ENCODE results near the gene MTHFD1L.

The MTHFD1L gene

DNA sequence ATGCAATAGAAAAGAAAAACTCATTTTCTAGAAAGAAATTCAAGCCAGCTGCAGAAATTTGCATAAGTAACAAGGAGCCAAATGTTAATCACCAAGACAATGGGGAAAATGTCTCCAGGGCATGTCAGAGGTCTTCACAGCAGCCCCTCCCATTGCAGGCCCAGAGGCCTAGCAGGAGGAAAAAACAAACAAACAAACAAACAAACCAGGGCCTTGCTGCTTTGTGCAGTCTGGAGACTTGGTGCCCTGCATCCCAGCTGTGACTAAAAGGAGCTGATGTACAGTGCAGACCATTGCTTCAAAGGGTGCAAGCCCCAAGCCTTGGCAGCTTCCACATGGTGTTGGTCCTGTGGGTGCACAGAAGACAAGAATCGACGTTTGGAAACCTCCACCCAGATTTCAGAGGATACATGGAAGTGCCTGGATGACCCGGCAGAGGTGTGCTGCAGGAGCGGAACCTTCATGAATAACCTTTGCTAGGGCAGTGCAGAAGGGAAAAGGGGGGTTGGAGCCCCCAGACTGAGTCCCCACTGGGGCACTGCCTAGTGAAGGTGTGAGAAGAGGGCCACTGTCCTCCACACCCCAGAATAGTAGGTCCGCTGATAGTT, 263.4 kb downstream of the MTHFD1L start:
- no peak for DNase-seq

DNA sequence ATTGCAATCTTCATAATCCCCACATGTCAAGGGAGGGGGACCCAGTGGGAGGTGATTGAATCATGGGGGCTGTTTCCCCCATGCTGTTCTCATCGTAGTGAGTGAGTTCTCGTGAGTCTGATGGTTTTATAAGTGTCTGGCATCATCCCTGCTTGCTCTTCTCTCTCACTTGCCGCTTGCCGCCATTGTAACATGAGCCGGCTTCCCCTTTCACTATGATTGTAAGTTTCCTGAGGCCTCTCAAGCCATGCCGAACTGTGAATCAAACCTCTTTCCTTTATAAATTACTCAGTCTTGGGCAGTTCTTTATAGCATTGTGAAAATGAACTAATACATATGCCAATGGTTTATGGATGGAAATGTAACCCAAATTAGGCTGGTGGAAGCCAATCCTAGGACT, 264.8 kb downstream of the MTHFD1L start:
- DNase-seq, result no peak

- no peak for DNase-seq
Observed at GRCh38 chr6:151131324-151132007, 266.0 kb downstream of the MTHFD1L start.

GRCh38 chr6:151136141-151136755, 270.7 kb downstream of the MTHFD1L start:
- DNase-seq, result no peak

- no peak for DNase-seq
Observed at GRCh38 chr6:151137542-151137941, 272.0 kb downstream of the MTHFD1L start.

DNA sequence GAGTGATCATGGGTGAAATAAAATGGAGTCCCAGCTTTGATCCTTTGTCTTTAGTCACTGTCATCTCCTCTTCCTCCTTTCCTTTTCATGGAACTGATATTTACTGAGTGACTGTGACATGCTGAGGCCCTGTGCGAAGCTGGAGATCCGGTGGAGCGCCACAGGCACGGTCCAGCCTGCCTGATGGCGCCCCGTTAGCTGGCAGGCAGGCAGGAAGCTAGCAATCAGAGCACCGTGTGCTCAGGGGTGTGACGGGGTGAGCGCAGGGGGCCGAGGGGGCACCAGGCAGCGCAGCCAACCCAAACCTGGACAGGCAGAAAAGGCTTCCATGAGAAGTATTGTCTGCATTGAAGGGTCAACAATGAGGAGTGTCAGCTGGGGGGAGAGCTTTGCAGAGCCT, 274.0 kb downstream of the MTHFD1L start:
- DNase-seq, result no peak

GRCh38 chr6:151140767-151141166, 275.3 kb downstream of the MTHFD1L start:
- no peak for DNase-seq

- DNase-seq, result no peak
Observed at GRCh38 chr6:151141685-151142084, 276.2 kb downstream of the MTHFD1L start.

- no peak for DNase-seq
Observed at GRCh38 chr6:151142676-151143075, 277.2 kb downstream of the MTHFD1L start.

GRCh38 chr6:151143337-151143736, 277.8 kb downstream of the MTHFD1L start:
- no peak for DNase-seq

DNA sequence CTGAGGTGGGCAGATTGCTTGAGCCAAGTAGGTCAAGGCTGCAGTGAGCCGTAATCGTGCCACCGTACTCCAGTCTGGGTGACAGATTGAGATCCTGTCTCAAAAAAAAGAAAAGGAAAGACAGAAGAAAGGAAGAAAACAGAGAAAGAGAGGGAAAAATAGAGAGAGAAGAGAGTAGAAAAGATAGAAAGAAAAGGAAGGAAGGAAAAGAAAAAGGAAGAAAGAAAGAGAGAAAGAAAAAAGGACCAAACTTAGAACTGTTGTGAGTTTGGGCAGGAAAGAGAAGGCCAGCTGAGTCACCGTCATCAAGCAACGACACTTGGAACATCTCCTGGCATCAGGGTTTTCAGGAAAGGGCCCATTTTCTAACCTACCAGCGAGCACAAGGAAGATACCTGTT, 278.3 kb downstream of the MTHFD1L start:
- no peak for DNase-seq

DNA sequence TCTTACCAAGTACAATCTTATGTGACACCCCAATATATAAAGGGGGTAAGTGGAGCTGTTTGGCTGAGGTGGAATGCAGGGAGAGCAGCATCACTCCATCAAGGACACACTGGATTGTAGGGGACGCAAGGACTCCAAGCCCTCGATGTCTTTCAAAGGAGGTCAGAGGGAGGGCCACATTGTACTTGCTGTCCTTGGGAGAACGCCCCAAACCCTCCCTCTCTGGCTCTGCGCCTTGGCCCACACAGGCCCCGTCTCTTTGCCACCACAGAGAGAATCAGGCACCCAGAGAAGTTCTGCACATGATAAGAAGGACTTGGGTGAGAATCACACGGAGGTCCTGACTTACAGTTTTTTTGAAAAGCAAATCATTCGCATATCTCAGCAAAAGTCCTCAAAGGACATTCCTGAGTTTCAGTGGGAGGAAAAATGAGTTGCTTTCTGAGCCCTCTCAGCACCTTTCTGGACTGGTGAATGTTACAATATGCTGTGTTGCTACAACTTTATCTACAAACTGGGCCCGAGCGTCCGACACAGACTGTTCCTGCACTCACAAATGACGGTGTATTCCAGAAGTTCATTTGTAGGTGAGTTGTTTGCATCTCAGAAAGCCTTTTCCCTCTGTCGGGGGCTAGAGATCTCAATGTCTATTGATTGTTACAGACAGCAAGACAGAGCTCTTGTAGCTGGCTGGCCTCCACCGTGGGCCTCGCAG, 281.8 kb downstream of the MTHFD1L start:
- DNase-seq, result no peak

DNA sequence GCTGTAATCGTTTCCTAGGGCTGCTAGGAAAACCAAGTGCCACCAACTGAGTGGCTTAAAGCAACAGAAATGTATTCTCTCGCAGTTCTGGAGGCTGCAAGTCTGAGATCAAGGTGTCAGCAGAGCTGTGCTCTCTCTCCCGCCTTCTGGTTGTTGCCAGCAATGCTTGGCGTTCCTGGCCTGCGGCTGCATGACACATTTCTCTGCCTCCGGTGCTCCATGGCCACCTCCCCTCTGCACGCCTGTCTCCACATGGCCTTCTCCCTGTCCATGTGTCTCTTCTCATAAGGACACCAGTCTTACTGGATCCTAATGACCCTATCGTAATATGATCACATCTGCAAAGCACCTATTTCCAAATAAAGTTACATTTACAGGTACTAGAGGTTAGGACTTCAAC, 282.6 kb downstream of the MTHFD1L start:
- no peak for DNase-seq

- no peak for DNase-seq
Observed at GRCh38 chr6:151149793-151150192, 284.3 kb downstream of the MTHFD1L start.
